GM12892 (cell line): ENCODE results near the gene ARHGAP29.

Experiments used
- POLR2A ChIP-seq: IDR thresholded peaks from 2 replicates; pipeline ENCODE4 v1.6.1; 2011; ENCODE audit warnings: low read depth, low read length, control low read depth
- POLR2AphosphoS5 ChIP-seq: IDR thresholded peaks from 2 replicates; pipeline ENCODE4 v1.6.1; 2011; ENCODE audit warnings: low read depth, low read length, control low read depth
- TAF1 ChIP-seq: IDR thresholded peaks from 2 replicates; pipeline ENCODE4 v1.6.1; 2011; ENCODE audit warnings: low read depth, mild to moderate bottlenecking, control low read depth, low read length, borderline replicate concordance

DNA sequence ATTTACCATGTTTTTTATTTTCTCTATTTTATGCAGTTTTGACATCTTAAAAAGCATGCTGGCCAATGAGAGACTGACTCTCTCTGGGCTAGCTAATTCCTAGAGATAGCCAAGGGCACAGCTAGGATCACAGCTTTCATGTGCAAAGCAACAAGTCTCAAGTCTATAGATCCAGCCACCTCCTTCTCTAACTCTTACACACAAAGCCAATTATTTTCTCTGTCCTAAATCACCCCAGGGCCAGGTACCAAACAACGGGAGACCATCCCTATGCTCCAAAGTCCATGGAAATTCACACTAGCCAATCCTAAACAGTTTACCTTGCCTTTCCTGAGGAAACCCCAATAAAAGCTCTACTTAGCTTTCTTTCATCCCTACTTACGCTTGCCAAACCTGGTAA lies 38.0 kb downstream of the ARHGAP29 start:
- no peak for TF ChIP-seq POLR2A
- no peak for TF ChIP-seq POLR2AphosphoS5
- TF ChIP-seq TAF1 = no peak
